A673 (cell line): ENCODE data around the gene BBS12.

Source experiments
- EZH2 ChIP-seq: fragments of 200-600 bp; sonication (generic); IDR thresholded peaks from 2 replicates; pipeline ENCODE4 v1.6.1; 2017; ENCODE audit warnings: borderline replicate concordance, low read depth, mild to moderate bottlenecking, mixed read lengths, antibody characterized with exemption, low read length; ENCODE audit not compliant: poor library complexity, severe bottlenecking
- TF ChIP-seq, protein P1 (sequence below): fragments of 300-800, 200-600 bp; sonication (generic); conservative IDR thresholded peaks from 2 replicates; pipeline ENCODE4 v1.5.1; 2017; ENCODE audit warnings: low read depth, mild to moderate bottlenecking, antibody characterized with exemption, low read length, moderate library complexity, mixed read lengths

DNA sequence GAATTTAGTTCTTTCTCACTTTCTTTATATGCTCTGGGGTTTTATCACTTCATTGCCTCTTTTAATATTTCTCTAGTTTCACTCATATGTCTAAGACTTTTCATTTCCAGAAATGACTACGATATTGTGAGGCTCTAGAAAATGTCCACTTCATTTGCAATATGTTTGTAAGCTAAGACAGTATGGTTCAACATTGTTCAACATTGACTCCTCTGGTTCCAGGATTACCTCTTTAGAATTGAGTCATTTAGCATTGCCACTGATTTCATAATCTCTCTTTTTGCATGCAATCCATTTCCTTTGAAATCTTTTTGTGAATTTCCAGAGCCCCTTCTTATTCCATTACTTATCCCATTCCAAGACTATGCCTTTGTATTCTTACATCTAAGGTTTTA is 32.3 kb downstream of the BBS12 start:
- TF ChIP-seq, protein P1, sequence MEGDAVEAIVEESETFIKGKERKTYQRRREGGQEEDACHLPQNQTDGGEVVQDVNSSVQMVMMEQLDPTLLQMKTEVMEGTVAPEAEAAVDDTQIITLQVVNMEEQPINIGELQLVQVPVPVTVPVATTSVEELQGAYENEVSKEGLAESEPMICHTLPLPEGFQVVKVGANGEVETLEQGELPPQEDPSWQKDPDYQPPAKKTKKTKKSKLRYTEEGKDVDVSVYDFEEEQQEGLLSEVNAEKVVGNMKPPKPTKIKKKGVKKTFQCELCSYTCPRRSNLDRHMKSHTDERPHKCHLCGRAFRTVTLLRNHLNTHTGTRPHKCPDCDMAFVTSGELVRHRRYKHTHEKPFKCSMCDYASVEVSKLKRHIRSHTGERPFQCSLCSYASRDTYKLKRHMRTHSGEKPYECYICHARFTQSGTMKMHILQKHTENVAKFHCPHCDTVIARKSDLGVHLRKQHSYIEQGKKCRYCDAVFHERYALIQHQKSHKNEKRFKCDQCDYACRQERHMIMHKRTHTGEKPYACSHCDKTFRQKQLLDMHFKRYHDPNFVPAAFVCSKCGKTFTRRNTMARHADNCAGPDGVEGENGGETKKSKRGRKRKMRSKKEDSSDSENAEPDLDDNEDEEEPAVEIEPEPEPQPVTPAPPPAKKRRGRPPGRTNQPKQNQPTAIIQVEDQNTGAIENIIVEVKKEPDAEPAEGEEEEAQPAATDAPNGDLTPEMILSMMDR = no peak
- TF ChIP-seq EZH2 = no peak
